GM12878 (cell line): ENCODE results near the gene DIS3L2.

Experiments used
- CHD4 ChIP-seq: fragments of 200-600 bp; sonication (generic); IDR thresholded peaks from 2 replicates; pipeline ENCODE4 v1.6.1; 2016; ENCODE audit warnings: mild to moderate bottlenecking
- FOXK2 ChIP-seq: fragments of 450-650 bp; IDR thresholded peaks from 2 replicates; pipeline ENCODE4 v1.6.1; 2017; ENCODE audit warnings: mild to moderate bottlenecking, moderate library complexity
- FOXM1 ChIP-seq: IDR thresholded peaks from 2 replicates; pipeline ENCODE4 v1.6.1; 2012; ENCODE audit warnings: low read depth, mild to moderate bottlenecking, inconsistent platforms, low read length, moderate library complexity
- IRF4 ChIP-seq: IDR thresholded peaks from 2 replicates; pipeline ENCODE4 v1.6.1; 2011; ENCODE audit warnings: low read depth, low read length
- KDM1A ChIP-seq: fragments of 200-600 bp; sonication (generic); IDR thresholded peaks from 2 replicates; pipeline ENCODE4 v1.6.1; 2016; ENCODE audit warnings: borderline replicate concordance
- NR2C2 ChIP-seq: IDR thresholded peaks from 2 replicates; pipeline ENCODE4 v1.6.1; 2011; ENCODE audit warnings: borderline replicate concordance, low read depth; ENCODE audit not compliant: control insufficient read depth, insufficient read length
- NRF1 ChIP-seq: conservative IDR thresholded peaks from 2 replicates; pipeline ENCODE4 v1.6.1; 2011; ENCODE audit warnings: mild to moderate bottlenecking, low read depth, low read length, improper control_type of control experiment
- PAX5 ChIP-seq: IDR thresholded peaks from 2 replicates; pipeline ENCODE4 v1.6.1; 2011; ENCODE audit warnings: low read depth, low read length, borderline replicate concordance
- POLR2A ChIP-seq: IDR thresholded peaks from 2 replicates; pipeline ENCODE4 v1.6.1; 2011; ENCODE audit warnings: low read depth, mild to moderate bottlenecking, low read length
- RAD21 ChIP-seq: IDR thresholded peaks from 2 replicates; pipeline ENCODE4 v1.6.1; 2011; ENCODE audit warnings: mild to moderate bottlenecking, low read depth, low read length, moderate library complexity; ENCODE audit not compliant: insufficient read depth
- SMAD1 ChIP-seq: fragments of 450-650 bp; IDR thresholded peaks from 2 replicates; pipeline ENCODE4 v1.6.1; 2018; ENCODE audit warnings: mild to moderate bottlenecking, low read depth; ENCODE audit not compliant: partially characterized antibody
- SP1 ChIP-seq: IDR thresholded peaks from one replicate; pipeline ENCODE4 v1.6.1; 2011; ENCODE audit warnings: low read depth, low read length
- TAF1 ChIP-seq: IDR thresholded peaks from 2 replicates; pipeline ENCODE4 v1.6.1; 2011; ENCODE audit warnings: mild to moderate bottlenecking, low read depth, low read length, borderline replicate concordance
- TF ChIP-seq, protein P1 (sequence below), 3 experiments: IDR thresholded peaks in 2 of 3; conservative IDR thresholded peaks in 1 of 3; 2 replicates each; pipeline ENCODE4 v1.5.1; 2011; ENCODE audit warnings: low read depth in 3 of 3, low read length in 3 of 3, mild to moderate bottlenecking in 3 of 3, control low read depth in 2 of 3, moderate library complexity in 2 of 3, inconsistent platforms in 1 of 3, mixed read lengths in 1 of 3; ENCODE audit not compliant: control insufficient read depth in 2 of 3, insufficient read depth in 1 of 3; ENCODE audit errors: extremely low read depth in 1 of 3

GRCh38 chr2:232018181-232018580 lies 56.7 kb downstream of the DIS3L2 start:
- no peak for TF ChIP-seq RAD21
- no peak for TF ChIP-seq SP1
- TF ChIP-seq CHD4: no peak
- TF ChIP-seq FOXK2: no peak
- TF ChIP-seq TAF1: no peak
- no peak for TF ChIP-seq NR2C2
- TF ChIP-seq SMAD1: no peak
- TF ChIP-seq, protein P1, sequence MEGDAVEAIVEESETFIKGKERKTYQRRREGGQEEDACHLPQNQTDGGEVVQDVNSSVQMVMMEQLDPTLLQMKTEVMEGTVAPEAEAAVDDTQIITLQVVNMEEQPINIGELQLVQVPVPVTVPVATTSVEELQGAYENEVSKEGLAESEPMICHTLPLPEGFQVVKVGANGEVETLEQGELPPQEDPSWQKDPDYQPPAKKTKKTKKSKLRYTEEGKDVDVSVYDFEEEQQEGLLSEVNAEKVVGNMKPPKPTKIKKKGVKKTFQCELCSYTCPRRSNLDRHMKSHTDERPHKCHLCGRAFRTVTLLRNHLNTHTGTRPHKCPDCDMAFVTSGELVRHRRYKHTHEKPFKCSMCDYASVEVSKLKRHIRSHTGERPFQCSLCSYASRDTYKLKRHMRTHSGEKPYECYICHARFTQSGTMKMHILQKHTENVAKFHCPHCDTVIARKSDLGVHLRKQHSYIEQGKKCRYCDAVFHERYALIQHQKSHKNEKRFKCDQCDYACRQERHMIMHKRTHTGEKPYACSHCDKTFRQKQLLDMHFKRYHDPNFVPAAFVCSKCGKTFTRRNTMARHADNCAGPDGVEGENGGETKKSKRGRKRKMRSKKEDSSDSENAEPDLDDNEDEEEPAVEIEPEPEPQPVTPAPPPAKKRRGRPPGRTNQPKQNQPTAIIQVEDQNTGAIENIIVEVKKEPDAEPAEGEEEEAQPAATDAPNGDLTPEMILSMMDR (IDR thresholded peaks at IDR 0.05 in 2 of 3, conservative IDR thresholded peaks at IDR 0.05 in 1 of 3; ENCODE audit: control insufficient read depth in 2 of 3, extremely low read depth in 1 of 3, insufficient read depth in 1 of 3, low read depth in 3 of 3, low read length in 3 of 3): no peak
- no peak for TF ChIP-seq FOXM1
- TF ChIP-seq NRF1: no peak
- TF ChIP-seq KDM1A: no peak
- no peak for TF ChIP-seq IRF4
- no peak for TF ChIP-seq POLR2A
- no peak for TF ChIP-seq PAX5
